ENCODE results near the gene SPCS1. TPM values are rescaled to one million over a fixed set of nuclear protein-coding genes. Genes with fewer than 3 reads are reported as not detected.

The SPCS1 gene
- polyA plus RNA-seq, 1 experiment = 161 TPM

DNA sequence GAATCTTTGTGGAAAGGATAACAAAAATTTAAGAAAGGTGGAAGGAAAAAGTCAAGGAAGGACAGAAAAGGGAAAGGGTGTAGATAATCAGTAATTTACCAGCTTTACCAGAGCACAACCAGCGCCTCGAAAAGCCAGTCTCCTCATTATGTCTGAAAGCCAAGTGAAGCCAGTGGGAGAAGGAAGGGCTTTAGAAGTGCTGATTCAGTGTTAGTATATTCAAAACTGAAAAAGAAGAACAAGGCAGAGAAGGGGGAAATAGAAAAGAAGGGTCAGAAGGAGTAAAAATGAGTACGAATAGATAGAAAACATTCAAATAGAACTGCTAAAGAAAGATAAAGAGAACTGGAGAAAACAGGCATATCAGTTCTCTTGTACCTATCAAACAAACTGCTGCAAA is 24.3 kb upstream of the SPCS1 start:
- no peak for DNase-seq (ENCODE audit: low read depth, low spot score)
- Histone ChIP-seq H3K27ac (ENCODE audit: low read depth, low read length) (no peak overlapping the region), H3K9me3 (ENCODE audit: control insufficient read depth, insufficient read depth, low read length) (no peaks in the 10 kb centered on the region), H3K4me3 (ENCODE audit: low read depth, low read length) (no peak overlapping the region), H3K27me3 (ENCODE audit: control insufficient read depth, insufficient read depth, low read length) (no peaks in the 10 kb centered on the region)
- TF ChIP-seq, protein P1, sequence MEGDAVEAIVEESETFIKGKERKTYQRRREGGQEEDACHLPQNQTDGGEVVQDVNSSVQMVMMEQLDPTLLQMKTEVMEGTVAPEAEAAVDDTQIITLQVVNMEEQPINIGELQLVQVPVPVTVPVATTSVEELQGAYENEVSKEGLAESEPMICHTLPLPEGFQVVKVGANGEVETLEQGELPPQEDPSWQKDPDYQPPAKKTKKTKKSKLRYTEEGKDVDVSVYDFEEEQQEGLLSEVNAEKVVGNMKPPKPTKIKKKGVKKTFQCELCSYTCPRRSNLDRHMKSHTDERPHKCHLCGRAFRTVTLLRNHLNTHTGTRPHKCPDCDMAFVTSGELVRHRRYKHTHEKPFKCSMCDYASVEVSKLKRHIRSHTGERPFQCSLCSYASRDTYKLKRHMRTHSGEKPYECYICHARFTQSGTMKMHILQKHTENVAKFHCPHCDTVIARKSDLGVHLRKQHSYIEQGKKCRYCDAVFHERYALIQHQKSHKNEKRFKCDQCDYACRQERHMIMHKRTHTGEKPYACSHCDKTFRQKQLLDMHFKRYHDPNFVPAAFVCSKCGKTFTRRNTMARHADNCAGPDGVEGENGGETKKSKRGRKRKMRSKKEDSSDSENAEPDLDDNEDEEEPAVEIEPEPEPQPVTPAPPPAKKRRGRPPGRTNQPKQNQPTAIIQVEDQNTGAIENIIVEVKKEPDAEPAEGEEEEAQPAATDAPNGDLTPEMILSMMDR (IDR thresholded peaks at IDR 0.05; ENCODE audit: low read depth, low read length) = no peak
- POLR2A ChIA-PET = interaction anchor here (1.9 kb wide), 1 partner anchor 11 kb away, joined by 7 read pairs; no protein-coding TSS in a partner anchor
- CTCF ChIA-PET = no interaction called here

DNA sequence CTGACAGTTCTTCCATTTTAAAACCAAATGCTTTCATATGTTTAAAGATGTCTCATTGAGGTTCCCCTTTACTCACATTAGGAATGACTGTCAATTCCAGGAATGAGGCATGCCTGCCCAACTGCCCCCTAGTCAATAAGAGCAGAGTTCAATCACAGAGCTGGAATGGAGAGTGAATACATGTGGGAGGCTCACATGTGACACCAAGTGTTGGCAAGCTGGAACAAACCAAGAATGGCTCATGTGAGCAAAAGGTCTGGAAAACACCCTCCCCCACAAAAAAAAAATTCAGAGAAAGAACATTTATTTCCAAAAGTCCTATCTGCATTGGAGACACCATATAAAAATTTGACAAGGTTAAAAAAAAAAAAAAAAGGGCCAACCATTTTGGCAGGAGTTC is 23.9 kb upstream of the SPCS1 start:
- ChIA-PET POLR2A (interaction anchor here (1.9 kb wide), 1 partner anchor 11 kb away, joined by 7 read pairs; no protein-coding TSS in a partner anchor), CTCF (interaction anchor here (0.7 kb wide), 1 partner anchor 89 kb away, joined by 3 read pairs; the partner anchor contains the start of gene NEK4)
- no peaks in the 10 kb centered on the region for H3K9me3 ChIP-seq (ENCODE audit: control insufficient read depth, insufficient read depth, low read length)
- DNase-seq (ENCODE audit: low read depth, low spot score) = no peak
- H3K4me3 ChIP-seq (ENCODE audit: low read depth, low read length) = no peak overlapping the region
- no peaks in the 10 kb centered on the region for H3K27me3 ChIP-seq (ENCODE audit: control insufficient read depth, insufficient read depth, low read length)
- TF ChIP-seq, protein P1 (IDR thresholded peaks at IDR 0.05; ENCODE audit: low read depth, low read length) = no peak
- H3K27ac ChIP-seq (ENCODE audit: low read depth, low read length) = no peak overlapping the region

DNA sequence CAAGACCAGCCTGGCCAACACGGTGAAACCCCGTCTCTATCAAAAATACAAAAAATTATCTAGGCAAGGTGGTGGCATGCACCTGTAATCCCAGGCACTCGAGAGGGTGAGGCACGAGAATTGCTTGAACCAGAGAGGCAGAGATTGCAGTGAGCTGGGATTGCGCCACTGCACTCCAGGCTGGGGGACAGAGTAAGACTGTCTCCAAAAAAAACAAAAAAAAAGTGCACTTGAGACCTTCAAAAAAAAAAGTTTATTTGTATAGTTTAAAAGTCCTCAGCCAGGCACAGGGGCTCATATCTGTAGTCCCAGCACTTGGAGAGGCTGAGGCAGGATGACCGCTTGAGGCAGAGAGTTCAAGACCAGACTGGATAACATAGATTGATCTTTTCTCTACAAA is 22.3 kb upstream of the SPCS1 start:
- Histone ChIP-seq H3K27ac (ENCODE audit: low read depth, low read length) (no peak overlapping the region), H3K27me3 (ENCODE audit: control insufficient read depth, insufficient read depth, low read length) (no peaks in the 10 kb centered on the region), H3K4me3 (ENCODE audit: low read depth, low read length) (no peak overlapping the region), H3K9me3 (ENCODE audit: control insufficient read depth, insufficient read depth, low read length) (no peaks in the 10 kb centered on the region)
- TF ChIP-seq, protein P1 (IDR thresholded peaks at IDR 0.05; ENCODE audit: low read depth, low read length) = no peak
- DNase-seq (ENCODE audit: low read depth, low spot score) = no peak
- ChIA-PET CTCF (no interaction called here), POLR2A (interaction anchor here (0.5 kb wide), 1 partner anchor 20 kb away, joined by 3 read pairs; no protein-coding TSS in a partner anchor)

DNA sequence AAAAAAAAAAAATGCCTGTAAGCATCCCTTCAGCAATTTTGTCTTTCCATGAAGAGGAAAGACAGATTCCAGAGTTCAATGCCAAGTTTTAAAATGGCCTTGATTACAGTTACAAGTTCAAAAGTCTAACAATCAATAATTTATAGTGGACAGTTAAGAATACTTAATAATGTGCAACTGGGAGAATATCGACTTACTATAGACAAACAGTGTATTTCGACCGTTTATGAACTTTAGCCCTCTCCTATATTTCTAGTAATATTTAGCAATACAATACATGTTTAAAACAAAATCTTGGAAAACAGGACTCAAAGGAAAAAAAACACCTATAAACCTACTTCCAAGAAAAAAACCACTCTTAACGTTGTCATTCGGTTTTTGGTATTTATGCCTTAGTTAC is 21.7 kb upstream of the SPCS1 start:
- H3K27ac ChIP-seq (ENCODE audit: low read depth, low read length) = no peak overlapping the region
- no peaks in the 10 kb centered on the region for H3K9me3 ChIP-seq (ENCODE audit: control insufficient read depth, insufficient read depth, low read length)
- no peak overlapping the region; the same call in 1 of the 2 replicates for H3K4me3 ChIP-seq (ENCODE audit: low read depth, low read length)
- TF ChIP-seq, protein P1 (IDR thresholded peaks at IDR 0.05; ENCODE audit: low read depth, low read length) = no peak
- CTCF ChIA-PET = no interaction called here
- no peaks in the 10 kb centered on the region for H3K27me3 ChIP-seq (ENCODE audit: control insufficient read depth, insufficient read depth, low read length)
- no peak for DNase-seq (ENCODE audit: low read depth, low spot score)
- POLR2A ChIA-PET = no interaction called here

DNA sequence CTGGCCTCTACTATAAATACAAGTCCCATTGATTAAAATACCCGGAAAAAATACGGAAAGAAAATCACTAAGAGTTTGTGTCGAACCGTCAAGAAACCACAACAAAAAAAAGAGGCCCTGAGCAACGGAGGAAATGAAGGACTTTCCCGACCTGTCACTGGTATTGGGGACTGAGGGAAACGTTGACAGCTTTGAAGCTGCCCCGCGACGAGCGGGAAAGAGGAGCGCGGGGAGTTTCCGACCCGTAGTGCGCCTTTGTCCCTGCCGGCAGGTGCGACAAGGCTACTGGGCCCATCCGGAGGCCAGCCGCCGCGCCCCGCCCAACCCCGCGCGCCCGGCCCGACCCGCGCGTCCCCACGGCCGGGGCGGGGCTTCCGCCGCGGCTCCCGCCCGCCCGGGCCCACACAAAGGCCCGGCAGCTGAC is 20.6 kb upstream of the SPCS1 start:
- TF ChIP-seq, protein P1 (IDR thresholded peaks at IDR 0.05; ENCODE audit: low read depth, low read length) = no peak
- peak overlapping the region; percentile 99 for H3K4me3 ChIP-seq (ENCODE audit: low read depth, low read length)
- H3K27me3 ChIP-seq (ENCODE audit: control insufficient read depth, insufficient read depth, low read length) = no peaks in the 10 kb centered on the region
- H3K9me3 ChIP-seq (ENCODE audit: control insufficient read depth, insufficient read depth, low read length) = no peaks in the 10 kb centered on the region
- DNase-seq (ENCODE audit: low read depth, low spot score) = no peak
- POLR2A ChIA-PET = interaction anchor here (0.6 to 1.0 kb wide), 2 partner anchors 20 to 149 kb away, joined by 3 to 4 read pairs; partner anchors contain the start of genes GLT8D1, SPCS1 and UQCC5
- H3K27ac ChIP-seq (ENCODE audit: low read depth, low read length) = peak overlapping the region; percentile 48
- CTCF ChIA-PET = no interaction called here
